ENCODE results near the gene ITCH.
"Not testable (repeated sequence)": the region's sequence is repeated elsewhere in the genome, so short reads cannot be mapped to it uniquely, and the experiment has no call there.

ITCH gene

GRCh38 chr20:34512955-34513419, 149.9 kb downstream of the ITCH start:
- Histone ChIP-seq H3K36me3 (peaks cover 39% of the 10 kb centered on the region), H4K20me1 (peaks cover 13% of the 10 kb centered on the region; the same call in 1 of the 2 replicates), H3K4me2 (no peak overlapping the region), H3K9ac (no peak overlapping the region), H3K27ac (no peak overlapping the region), H3K27me3 (no peaks in the 10 kb centered on the region), H3K9me3 (no peaks in the 10 kb centered on the region), H3K4me3 (no peak overlapping the region), H3K4me1 (peaks cover 19% of the 10 kb centered on the region)
- no peak for TF ChIP-seq Cebpa-rat (IDR thresholded peaks at IDR 0.05)

- H3K9ac ChIP-seq, H3K4me3 ChIP-seq, H3K27me3 ChIP-seq, H3K27ac ChIP-seq, H3K9me3 ChIP-seq, H3K4me2 ChIP-seq: not testable (repeated sequence)
- peaks cover 23% of the 10 kb centered on the region for H4K20me1 ChIP-seq
- H3K4me1 ChIP-seq: peaks cover 29% of the 10 kb centered on the region
- peaks cover 32% of the 10 kb centered on the region for H3K36me3 ChIP-seq
These were observed 151.0 kb downstream of the ITCH start for GRCh38 chr20:34514034-34514433.

- no peak overlapping the region for H3K27ac ChIP-seq
- no peaks in the 10 kb centered on the region for H3K9me3 ChIP-seq
- H4K20me1 ChIP-seq: peaks cover 33% of the 10 kb centered on the region
- no peaks in the 10 kb centered on the region for H3K27me3 ChIP-seq
- peaks cover 29% of the 10 kb centered on the region for H3K4me1 ChIP-seq
- H3K4me2 ChIP-seq: peak overlapping the region; percentile 83
- TF ChIP-seq Cebpa-rat (IDR thresholded peaks at IDR 0.05): no peak
- peaks cover 34% of the 10 kb centered on the region for H3K36me3 ChIP-seq
- H3K9ac ChIP-seq: peak overlapping the region; percentile 93
- H3K4me3 ChIP-seq: peak overlapping the region; percentile 84
These were observed 151.9 kb downstream of the ITCH start for GRCh38 chr20:34514897-34515483.

DNA sequence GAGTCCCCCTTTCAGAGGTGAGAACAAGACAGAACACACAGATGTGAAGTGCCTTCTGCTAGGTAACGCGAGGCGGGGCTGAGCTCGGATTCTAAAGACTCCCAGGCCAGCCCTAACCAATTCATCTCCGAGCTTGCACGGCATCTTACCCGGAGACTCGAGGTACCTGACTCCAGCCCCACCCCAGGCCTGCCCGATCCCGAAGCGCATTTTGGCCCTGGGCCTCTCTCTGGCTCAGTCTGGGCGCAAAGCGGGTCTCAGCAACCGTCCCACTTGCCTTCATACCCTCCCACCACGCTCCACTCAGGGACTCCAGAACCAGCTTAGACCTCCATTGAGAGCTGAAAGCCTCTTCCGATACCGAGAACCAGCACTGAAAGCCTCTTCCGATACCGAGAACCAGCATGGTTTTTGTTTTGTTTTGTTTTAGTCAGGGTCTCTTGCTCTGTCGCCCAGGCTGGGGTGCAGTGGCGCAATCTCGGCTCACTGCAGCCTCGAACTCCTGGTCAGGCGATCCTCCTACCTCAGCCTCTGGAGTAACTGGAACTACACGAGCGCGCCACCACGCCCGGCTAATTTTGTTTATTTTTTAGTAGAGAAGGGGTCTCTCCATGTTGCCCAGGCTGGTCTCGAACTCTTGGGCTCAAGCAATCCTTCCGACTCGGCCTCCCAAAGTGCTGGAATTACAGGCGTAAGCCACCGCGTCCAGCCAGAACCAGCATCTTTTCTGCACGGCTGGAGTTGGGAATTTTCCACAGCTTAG, 152.6 kb downstream of the ITCH start:
- no peaks in the 10 kb centered on the region for H3K9me3 ChIP-seq
- H3K9ac ChIP-seq: peak overlapping the region; percentile 93
- H3K27me3 ChIP-seq: no peaks in the 10 kb centered on the region
- H3K4me2 ChIP-seq: peak overlapping the region; percentile 83
- peaks cover 30% of the 10 kb centered on the region for H3K36me3 ChIP-seq
- H3K4me3 ChIP-seq: peak overlapping the region; percentile 84
- H4K20me1 ChIP-seq: peaks cover 40% of the 10 kb centered on the region
- H3K4me1 ChIP-seq: peaks cover 29% of the 10 kb centered on the region
- H3K27ac ChIP-seq: peak overlapping the region; percentile 86
- TF ChIP-seq Cebpa-rat (IDR thresholded peaks at IDR 0.05): no peak

DNA sequence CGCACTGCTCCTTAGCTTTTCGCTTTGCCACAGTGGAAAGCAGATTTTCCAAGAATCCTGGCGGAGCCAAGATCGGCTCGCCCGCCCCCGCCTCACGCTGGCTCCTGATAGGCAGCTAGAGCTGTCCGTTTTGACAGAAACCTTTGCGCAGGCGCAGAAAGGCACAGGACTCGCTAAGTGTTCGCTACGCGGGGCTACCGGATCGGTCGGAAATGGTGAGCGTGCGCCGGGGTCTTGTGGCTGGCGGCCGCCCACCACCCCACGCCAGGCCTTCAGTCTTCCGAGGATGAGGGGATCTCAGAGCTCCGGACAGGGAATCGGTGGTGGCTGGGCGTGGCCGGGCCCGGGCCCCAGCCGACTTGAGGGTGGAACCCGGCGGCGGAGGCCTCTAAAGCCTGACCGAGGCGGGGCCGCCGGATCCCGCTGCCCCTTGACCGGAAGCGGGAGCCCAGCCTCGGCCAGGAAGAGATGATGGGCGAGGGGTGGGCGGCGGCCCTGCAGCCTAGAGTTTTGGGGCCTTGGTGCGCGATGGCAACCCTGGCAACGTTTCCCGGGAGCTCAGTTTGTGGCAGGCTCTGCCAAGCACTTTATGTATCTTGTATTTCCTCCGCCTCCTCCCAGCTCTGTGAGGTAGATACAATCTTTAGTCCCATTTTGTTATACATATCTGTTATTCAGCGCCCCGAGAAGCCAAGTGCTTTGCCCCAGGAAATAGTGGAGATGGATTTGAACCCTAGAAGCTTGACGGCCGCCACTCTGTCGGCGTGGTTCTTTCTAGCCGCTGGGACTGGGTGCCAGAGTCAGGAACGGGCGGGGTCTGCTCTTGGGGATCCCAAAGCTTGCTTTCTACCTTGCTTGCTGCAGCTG, 153.4 kb downstream of the ITCH start, which contains the start of gene DYNLRB1:
Gene DYNLRB1, plus strand, starts transcription at position 176 of the 867 bp plus-strand sequence. Its CDS starts 37 bp downstream, at position 213.
- peak within 1 kb of the TSS; percentile 83 for H3K4me2 ChIP-seq
- H3K9me3 ChIP-seq: no peaks in the 10 kb centered on the region
- H3K4me3 ChIP-seq: peak within 1 kb of the TSS; percentile 84
- H3K4me1 ChIP-seq: peaks cover 29% of the 10 kb centered on the region
- H3K36me3 ChIP-seq: peaks cover 26% of the 10 kb centered on the region
- TF ChIP-seq Cebpa-rat (IDR thresholded peaks at IDR 0.05): no peak
- H4K20me1 ChIP-seq: peaks cover 48% of the 10 kb centered on the region
- H3K27me3 ChIP-seq: no peaks in the 10 kb centered on the region
- H3K27ac ChIP-seq: peak within 1 kb of the TSS; percentile 86
- peak within 1 kb of the TSS; percentile 93 for H3K9ac ChIP-seq

DNA sequence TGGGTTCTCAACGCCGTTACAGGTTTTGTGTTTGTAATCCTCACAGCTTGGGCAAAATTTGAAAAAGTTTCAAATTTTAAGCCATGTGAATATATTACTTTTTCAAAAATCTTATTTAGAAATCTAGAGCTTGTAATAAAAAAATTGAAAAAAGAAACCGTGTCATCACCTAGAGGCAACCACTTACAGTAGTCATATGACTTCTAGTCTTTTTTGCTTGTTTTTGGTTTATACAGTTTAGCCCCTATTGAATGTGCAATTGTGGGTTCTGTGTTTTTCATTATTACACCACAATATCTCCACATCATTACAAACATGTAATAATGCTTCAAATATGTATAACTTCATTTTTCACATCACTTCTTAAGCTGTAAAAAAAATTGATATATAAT, 154.0 kb downstream of the ITCH start:
- Histone ChIP-seq H3K36me3 (peaks cover 26% of the 10 kb centered on the region), H3K4me1 (peaks cover 33% of the 10 kb centered on the region), H3K9ac (peak overlapping the region; percentile 93), H3K9me3 (no peaks in the 10 kb centered on the region), H3K27me3 (no peaks in the 10 kb centered on the region), H4K20me1 (peaks cover 54% of the 10 kb centered on the region), H3K4me3 (peak overlapping the region; percentile 84), H3K4me2 (peak overlapping the region; percentile 75), H3K27ac (peak overlapping the region; percentile 86; the same call in 1 of the 2 replicates)
- TF ChIP-seq Cebpa-rat (IDR thresholded peaks at IDR 0.05): no peak

- Histone ChIP-seq H3K4me1 (peaks cover 42% of the 10 kb centered on the region), H4K20me1 (peaks cover 72% of the 10 kb centered on the region), H3K36me3 (peaks cover 19% of the 10 kb centered on the region; the same call in 1 of the 2 replicates)
- H3K4me2 ChIP-seq, H3K9ac ChIP-seq, H3K4me3 ChIP-seq, H3K9me3 ChIP-seq, H3K27me3 ChIP-seq, H3K27ac ChIP-seq: not testable (repeated sequence)
These were observed 155.8 kb downstream of the ITCH start for GRCh38 chr20:34518863-34519262.

GRCh38 chr20:34519841-34520240, 156.8 kb downstream of the ITCH start:
- not testable (repeated sequence) for H3K4me3 ChIP-seq, H3K4me2 ChIP-seq, H3K9me3 ChIP-seq, H3K9ac ChIP-seq, H3K27ac ChIP-seq, H3K27me3 ChIP-seq
- Histone ChIP-seq H3K4me1 (peaks cover 36% of the 10 kb centered on the region), H4K20me1 (peaks cover 81% of the 10 kb centered on the region), H3K36me3 (peaks cover 26% of the 10 kb centered on the region)

GRCh38 chr20:34522969-34523871, 160.1 kb downstream of the ITCH start:
- no peaks in the 10 kb centered on the region for H3K27me3 ChIP-seq
- H3K4me2 ChIP-seq: peak overlapping the region; percentile 35
- H3K36me3 ChIP-seq: peaks cover 57% of the 10 kb centered on the region
- peaks cover 96% of the 10 kb centered on the region for H4K20me1 ChIP-seq
- H3K27ac ChIP-seq: no peak overlapping the region; the same call in 1 of the 2 replicates
- H3K4me3 ChIP-seq: no peak overlapping the region
- H3K9me3 ChIP-seq: no peaks in the 10 kb centered on the region
- H3K9ac ChIP-seq: no peak overlapping the region
- TF ChIP-seq Cebpa-rat (IDR thresholded peaks at IDR 0.05): no peak
- H3K4me1 ChIP-seq: peaks cover 20% of the 10 kb centered on the region

All from BLaER1 (cell line).